Measurements from ENCODE around the gene SMKR1. TPM values are rescaled to one million over a fixed set of nuclear protein-coding genes. Genes with fewer than 3 reads are reported as not detected.

Gene SMKR1
- total RNA-seq, 1 donor from 2014 or later, result 0.56 TPM

- TF ChIP-seq EZH2phosphoT487 (IDR thresholded peaks at IDR 0.05), result no peak
- no peak for TF ChIP-seq EZH2 (IDR thresholded peaks at IDR 0.05)
- no peak for TF ChIP-seq CTCF (IDR thresholded peaks at IDR 0.05)
- H3K4me3 Mint-ChIP-seq, result no peak overlapping the region
- no peaks in the 10 kb centered on the region for H3K27me3 Mint-ChIP-seq (ENCODE audit: insufficient read depth, low read depth)
- Histone ChIP-seq H4K20me1 (ENCODE audit: low read depth) (no peaks in the 10 kb centered on the region), H3K4me1 (no peaks in the 10 kb centered on the region), H3K4me2 (no peak overlapping the region), H3K9ac (no peak overlapping the region), H3K9me3 (ENCODE audit: low read depth) (no peaks in the 10 kb centered on the region), H3K4me3 (no peak overlapping the region), H3K79me2 (ENCODE audit: low read depth) (no peaks in the 10 kb centered on the region), H2AFZ (replicated peaks) (no peak overlapping the region), H3K27me3 (no peaks in the 10 kb centered on the region), H3F3A (ENCODE audit: low read depth) (no peaks in the 10 kb centered on the region), H3K36me3 (no peaks in the 10 kb centered on the region), H3K27ac (no peak overlapping the region)
- DNase-seq (ENCODE audit: low spot score), result no peak
- H3K9me3 Mint-ChIP-seq, result no peaks in the 10 kb centered on the region
- no peaks in the 10 kb centered on the region for H3K4me1 Mint-ChIP-seq
- H3K27ac Mint-ChIP-seq, result no peak overlapping the region
- H3K36me3 Mint-ChIP-seq, result peaks cover 2% of the 10 kb centered on the region
These were observed 33.8 kb upstream of the SMKR1 start for GRCh38 chr7:129468547-129468946.

- TF ChIP-seq CTCF (IDR thresholded peaks at IDR 0.05) (no peak), EZH2 (IDR thresholded peaks at IDR 0.05) (no peak), EZH2phosphoT487 (IDR thresholded peaks at IDR 0.05) (no peak)
- no peak overlapping the region for H3K4me3 ChIP-seq
- DNase-seq (ENCODE audit: low spot score), result no peak
- no peaks in the 10 kb centered on the region for H3K4me1 Mint-ChIP-seq
- H3K4me3 Mint-ChIP-seq, result no peak overlapping the region
- no peaks in the 10 kb centered on the region for H4K20me1 ChIP-seq (ENCODE audit: low read depth)
- H3K4me2 ChIP-seq, result no peak overlapping the region
- H3K27ac Mint-ChIP-seq, result no peak overlapping the region
- H3K27me3 Mint-ChIP-seq (ENCODE audit: insufficient read depth, low read depth), result no peaks in the 10 kb centered on the region
- H3K4me1 ChIP-seq, result no peaks in the 10 kb centered on the region
- peaks cover 3% of the 10 kb centered on the region for H3K36me3 ChIP-seq
- no peak overlapping the region for H3K9ac ChIP-seq
- H3K36me3 Mint-ChIP-seq, result peaks cover 4% of the 10 kb centered on the region
- H3K79me2 ChIP-seq (ENCODE audit: low read depth), result no peaks in the 10 kb centered on the region
- no peak overlapping the region for H2AFZ ChIP-seq (replicated peaks)
- H3K9me3 ChIP-seq (ENCODE audit: low read depth), result no peaks in the 10 kb centered on the region
- no peaks in the 10 kb centered on the region for H3F3A ChIP-seq (ENCODE audit: low read depth)
- H3K27me3 ChIP-seq, result no peaks in the 10 kb centered on the region
- H3K27ac ChIP-seq, result no peak overlapping the region
- H3K9me3 Mint-ChIP-seq, result peaks cover 1% of the 10 kb centered on the region
These were observed 32.4 kb upstream of the SMKR1 start for GRCh38 chr7:129469930-129470329.

- H3K4me1 ChIP-seq, result no peaks in the 10 kb centered on the region
- Mint-ChIP-seq H3K36me3 (peaks cover 3% of the 10 kb centered on the region), H3K27ac (no peak overlapping the region), H3K9me3 (peaks cover 4% of the 10 kb centered on the region), H3K4me1 (no peaks in the 10 kb centered on the region), H3K4me3 (no peak overlapping the region), H3K27me3 (ENCODE audit: insufficient read depth, low read depth) (no peaks in the 10 kb centered on the region)
- H3K79me2 ChIP-seq (ENCODE audit: low read depth), result no peaks in the 10 kb centered on the region
- no peak overlapping the region for H3K9ac ChIP-seq
- H3K36me3 ChIP-seq, result peaks cover 3% of the 10 kb centered on the region
- H3F3A ChIP-seq (ENCODE audit: low read depth), result no peaks in the 10 kb centered on the region
- no peak overlapping the region for H2AFZ ChIP-seq (replicated peaks)
- H4K20me1 ChIP-seq (ENCODE audit: low read depth), result no peaks in the 10 kb centered on the region
- H3K27ac ChIP-seq, result no peak overlapping the region
- no peaks in the 10 kb centered on the region for H3K9me3 ChIP-seq (ENCODE audit: low read depth)
- H3K4me3 ChIP-seq, result no peak overlapping the region
- no peak overlapping the region for H3K4me2 ChIP-seq
- no peaks in the 10 kb centered on the region for H3K27me3 ChIP-seq
- no peak for DNase-seq (ENCODE audit: low spot score)
- TF ChIP-seq EZH2 (IDR thresholded peaks at IDR 0.05) (no peak), CTCF (IDR thresholded peaks at IDR 0.05) (no peak), EZH2phosphoT487 (IDR thresholded peaks at IDR 0.05) (no peak)
These were observed 31.9 kb upstream of the SMKR1 start for GRCh38 chr7:129470411-129470810.
